CD14-positive monocyte (primary cell): ENCODE data around the gene RBFOX1. TPM values are rescaled to one million over a fixed set of nuclear protein-coding genes. Genes with fewer than 3 reads are reported as not detected.

ENCODE experiments used
- DNase-seq, 3 donors: peaks; one replicate each; pipeline ENCODE4 v3.0.0-alpha.2; 2011 to 2022
- H2AFZ ChIP-seq: 2 replicates; pipeline ENCODE4 v1.6.0; 2012; ENCODE audit warnings: mild to moderate bottlenecking, low read depth, low read length, inconsistent platforms; ENCODE audit not compliant: insufficient read depth, poor library complexity, severe bottlenecking
- H3K27ac ChIP-seq, 2 donors: 1 replicate in 1 of 2; 2 replicates in 1 of 2; pipeline ENCODE4 v1.5.1; 2012 to 2013; ENCODE audit warnings: low read length in 2 of 2, control low read depth in 1 of 2, inconsistent platforms in 1 of 2, low read depth in 1 of 2, mild to moderate bottlenecking in 1 of 2
- H3K27me3 ChIP-seq, 2 donors: one replicate each; pipeline versions ENCODE4 v1.6.0 to v1.6.1; 2011 to 2013; ENCODE audit warnings: low read length in 2 of 2; ENCODE audit not compliant: control insufficient read depth in 2 of 2, insufficient read depth in 2 of 2
- H3K36me3 ChIP-seq, 2 donors: replicated peaks in 1 of 2; 1 replicate in 1 of 2; 2 replicates in 1 of 2; pipeline versions ENCODE4 v1.5.1 to v1.6.1; 2012 to 2013; ENCODE audit warnings: low read length in 2 of 2, control low read depth in 1 of 2, inconsistent platforms in 1 of 2, mild to moderate bottlenecking in 1 of 2; ENCODE audit not compliant: insufficient read depth in 2 of 2, control insufficient read depth in 1 of 2
- H3K4me1 ChIP-seq, 2 donors: 1 replicate in 1 of 2; 2 replicates in 1 of 2; pipeline versions ENCODE4 v1.5.1 to v1.6.1; 2012 to 2013; ENCODE audit warnings: low read length in 2 of 2, control low read depth in 1 of 2, inconsistent platforms in 1 of 2, mild to moderate bottlenecking in 1 of 2, moderate library complexity in 1 of 2; ENCODE audit not compliant: insufficient read depth in 2 of 2, control insufficient read depth in 1 of 2
- H3K4me2 ChIP-seq: replicated peaks from 2 replicates; pipeline ENCODE3; 2012; ENCODE audit warnings: low read length, moderate library complexity, mild to moderate bottlenecking; ENCODE audit not compliant: poor library complexity, severe bottlenecking; ENCODE audit errors: extremely low read depth
- H3K4me3 ChIP-seq, 3 experiments: fragments of 200-600 bp in 1 of 3; sonication (generic) in 1 of 3; replicated peaks in 1 of 3; 1 replicate in 2 of 3; 2 replicates in 1 of 3; pipeline ENCODE4 v1.5.1; 2011 to 2013; ENCODE audit warnings: low read length in 3 of 3, mild to moderate bottlenecking in 3 of 3, control low read depth in 2 of 3, low read depth in 2 of 3, inconsistent platforms in 1 of 3, moderate library complexity in 1 of 3
- H3K79me2 ChIP-seq: 2 replicates; pipeline ENCODE4 v1.6.0; 2012; ENCODE audit warnings: mild to moderate bottlenecking, control low read depth, inconsistent platforms, low read length, moderate library complexity; ENCODE audit not compliant: insufficient read depth
- H3K9ac ChIP-seq: 2 replicates; pipeline ENCODE4 v1.6.0; 2017; ENCODE audit warnings: low read length, mild to moderate bottlenecking; ENCODE audit not compliant: insufficient read depth, poor library complexity, severe bottlenecking
- H3K9me3 ChIP-seq, 2 donors: replicated peaks in 1 of 2; 1 replicate in 1 of 2; 2 replicates in 1 of 2; pipeline versions ENCODE4 v1.5.1 to v1.6.1; 2012 to 2013; ENCODE audit warnings: low read length in 2 of 2, control low read depth in 1 of 2; ENCODE audit not compliant: control insufficient read depth in 1 of 2, insufficient read depth in 1 of 2
- H4K20me1 ChIP-seq: 2 replicates; pipeline ENCODE4 v1.6.0; 2012; ENCODE audit warnings: mild to moderate bottlenecking, low read length, control low read depth, moderate library complexity; ENCODE audit not compliant: insufficient read depth
- H3K27ac Mint-ChIP-seq, 7 donors: one replicate each; pipeline ENCODE4 v1.8.0; 2020; ENCODE audit warnings: mild to moderate bottlenecking in 7 of 7, mixed read lengths in 7 of 7, moderate library complexity in 6 of 7, inconsistent platforms in 2 of 7
- H3K27me3 Mint-ChIP-seq, 3 donors: one replicate each; pipeline ENCODE4 v1.8.0; 2021 to 2022; ENCODE audit warnings: low read depth in 3 of 3, mild to moderate bottlenecking in 3 of 3, mixed read lengths in 3 of 3, moderate library complexity in 3 of 3, inconsistent platforms in 1 of 3
- H3K36me3 Mint-ChIP-seq, 2 donors: one replicate each; pipeline ENCODE4 v1.8.0; 2020; ENCODE audit warnings: mixed read lengths in 2 of 2, inconsistent platforms in 1 of 2, mild to moderate bottlenecking in 1 of 2
- H3K4me1 Mint-ChIP-seq: one replicate; pipeline ENCODE4 v1.8.0; 2020; ENCODE audit warnings: mild to moderate bottlenecking, mixed read lengths
- H3K4me3 Mint-ChIP-seq, 2 donors: one replicate each; pipeline ENCODE4 v1.8.0; 2020; ENCODE audit warnings: mild to moderate bottlenecking in 2 of 2, mixed read lengths in 2 of 2, moderate library complexity in 1 of 2
- H3K9me3 Mint-ChIP-seq, 7 donors: one replicate each; pipeline ENCODE4 v1.8.0; 2020 to 2022; ENCODE audit warnings: mixed read lengths in 7 of 7, mild to moderate bottlenecking in 6 of 7, moderate library complexity in 6 of 7, inconsistent platforms in 2 of 7
- WGBS: methylation state at CpG from one replicate; pipeline ENCODE4 v1.1.5; 2013; ENCODE audit warnings: missing lambda C conversion rate; ENCODE audit not compliant: insufficient coverage; 5-methylcytosine and 5-hydroxymethylcytosine counted together
- intact Hi-C, 2 donors: fragments of 100-400 bp; cut with micrococcal nuclease; formaldehyde crosslinking; loops; one replicate each; pipeline versions ENCODE4 v1.15.0 to v1.15.1; 2023
- polyA plus RNA-seq, 3 donors: library from polyadenylated mRNA; depleted of rRNA in 1 of 3; unstranded in 2 of 3; stranded (reverse) in 1 of 3; fragments of 300-500 nt in 2 of 3; fragments of >200 nt in 1 of 3; fragmentation: Illumina TruSeq in 2 of 3; gene quantifications; 1 replicate in 2 of 3; 2 replicates in 1 of 3; pipeline ENCODE4 v1.2.3, GENCODE V29; 2012 to 2021
- TF ChIP-seq, protein P1 (sequence below): fragments of 200-600 bp; IDR thresholded peaks from one replicate; pipeline ENCODE4 v1.8.0; 2022; ENCODE audit warnings: antibody characterized with exemption, mild to moderate bottlenecking

Gene RBFOX1
- polyA plus RNA-seq, 3 donors = not detected

- H3K36me3 Mint-ChIP-seq = no peaks in the 10 kb centered on the region
- Histone ChIP-seq H3K4me3 (no peak overlapping the region), H3K79me2 (no peaks in the 10 kb centered on the region), H3K27ac (no peak overlapping the region), H3K4me2 (no peak overlapping the region), H3K4me1 (no peaks in the 10 kb centered on the region), H4K20me1 (no peaks in the 10 kb centered on the region), H2AFZ (no peak overlapping the region), H3K9ac (no peak overlapping the region), H3K36me3 (no peaks in the 10 kb centered on the region), H3K27me3 (no peaks in the 10 kb centered on the region), H3K9me3 (no peaks in the 10 kb centered on the region)
- intact Hi-C loops = no loop called here
- TF ChIP-seq, protein P1, sequence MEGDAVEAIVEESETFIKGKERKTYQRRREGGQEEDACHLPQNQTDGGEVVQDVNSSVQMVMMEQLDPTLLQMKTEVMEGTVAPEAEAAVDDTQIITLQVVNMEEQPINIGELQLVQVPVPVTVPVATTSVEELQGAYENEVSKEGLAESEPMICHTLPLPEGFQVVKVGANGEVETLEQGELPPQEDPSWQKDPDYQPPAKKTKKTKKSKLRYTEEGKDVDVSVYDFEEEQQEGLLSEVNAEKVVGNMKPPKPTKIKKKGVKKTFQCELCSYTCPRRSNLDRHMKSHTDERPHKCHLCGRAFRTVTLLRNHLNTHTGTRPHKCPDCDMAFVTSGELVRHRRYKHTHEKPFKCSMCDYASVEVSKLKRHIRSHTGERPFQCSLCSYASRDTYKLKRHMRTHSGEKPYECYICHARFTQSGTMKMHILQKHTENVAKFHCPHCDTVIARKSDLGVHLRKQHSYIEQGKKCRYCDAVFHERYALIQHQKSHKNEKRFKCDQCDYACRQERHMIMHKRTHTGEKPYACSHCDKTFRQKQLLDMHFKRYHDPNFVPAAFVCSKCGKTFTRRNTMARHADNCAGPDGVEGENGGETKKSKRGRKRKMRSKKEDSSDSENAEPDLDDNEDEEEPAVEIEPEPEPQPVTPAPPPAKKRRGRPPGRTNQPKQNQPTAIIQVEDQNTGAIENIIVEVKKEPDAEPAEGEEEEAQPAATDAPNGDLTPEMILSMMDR = no peak
- WGBS = 91% methylated on average over 6 of the region's 10 CpGs
- H3K27me3 Mint-ChIP-seq = no peaks in the 10 kb centered on the region
- H3K4me3 Mint-ChIP-seq = no peak overlapping the region
- H3K9me3 Mint-ChIP-seq = peaks cover 0 to 17% (median 0%) of the 10 kb centered on the region in 7 donors
- no peak for DNase-seq
- no peak overlapping the region for H3K27ac Mint-ChIP-seq
- H3K4me1 Mint-ChIP-seq = no peaks in the 10 kb centered on the region
These were observed 238.7 kb downstream of the RBFOX1 start for GRCh38 chr16:7571366-7571765.

GRCh38 chr16:7577588-7577987 is 244.9 kb downstream of the RBFOX1 start:
- Histone ChIP-seq H3K27me3 (no peaks in the 10 kb centered on the region), H3K79me2 (no peaks in the 10 kb centered on the region), H3K27ac (no peak overlapping the region), H4K20me1 (no peaks in the 10 kb centered on the region), H2AFZ (no peak overlapping the region), H3K4me3 (no peak overlapping the region), H3K9ac (no peak overlapping the region), H3K4me1 (no peaks in the 10 kb centered on the region), H3K4me2 (no peak overlapping the region), H3K36me3 (no peaks in the 10 kb centered on the region), H3K9me3 (no peaks in the 10 kb centered on the region)
- TF ChIP-seq, protein P1 = no peak
- intact Hi-C loops = no loop called here
- Mint-ChIP-seq H3K9me3 (peaks cover 0 to 9% (median 2%) of the 10 kb centered on the region in 7 donors), H3K4me3 (no peak overlapping the region), H3K27ac (no peak overlapping the region), H3K27me3 (no peaks in the 10 kb centered on the region), H3K36me3 (no peaks in the 10 kb centered on the region), H3K4me1 (no peaks in the 10 kb centered on the region)
- no peak for DNase-seq
- 100% methylated on average over 1 of the region's 2 CpGs for WGBS
